Right lobe of liver (tissue), 6 donors: Measurements from ENCODE around the gene ZRANB1. TPM values are rescaled to one million over a fixed set of nuclear protein-coding genes. Genes with fewer than 3 reads are reported as not detected.

ENCODE experiments used
- ATAC-seq, 4 donors: fragments of 200-7000 bp; cut with Tn5 transposase; one replicate each; pipeline ENCODE4 v1.9.1; 2020; ENCODE audit warnings: mild to moderate bottlenecking in 4 of 4, moderate library complexity in 4 of 4
- DNase-seq, 3 donors: peaks; one replicate each; pipeline ENCODE4 v3.0.0-alpha.2; 2020
- H3K27ac ChIP-seq, 3 donors: fragments of 200-600 bp; one replicate each; pipeline ENCODE4 v1.8.0; 2022
- H3K27me3 ChIP-seq, 2 donors: fragments of 200-600 bp; one replicate each; pipeline ENCODE4 v1.8.0; 2022
- H3K36me3 ChIP-seq, 4 donors: fragments of 200-600 bp; sonication (generic) in 1 of 4; one replicate each; pipeline versions ENCODE4 v1.5.1 to v1.8.0; 2017 to 2022; ENCODE audit warnings: control low read depth in 1 of 4
- H3K4me1 ChIP-seq, 4 donors: fragments of 200-600 bp; sonication (generic) in 1 of 4; one replicate each; pipeline versions ENCODE4 v1.5.1 to v1.8.0; 2017 to 2022; ENCODE audit warnings: control low read depth in 1 of 4
- H3K4me3 ChIP-seq, 3 donors: fragments of 200-600 bp; one replicate each; pipeline ENCODE4 v1.8.0; 2022
- H3K9me3 ChIP-seq, 4 donors: fragments of 200-600 bp; sonication (generic) in 1 of 4; one replicate each; pipeline versions ENCODE4 v1.5.1 to v1.8.0; 2017 to 2022; ENCODE audit warnings: control low read depth in 1 of 4
- CTCF ChIP-seq, 4 donors: fragments of 200-600 bp in 3 of 4; fragments of 450-650 bp in 1 of 4; IDR thresholded peaks; one replicate each; pipeline versions ENCODE4 v1.5.1 to v1.8.0; 2016 to 2022; ENCODE audit warnings: antibody characterized with exemption in 4 of 4, mild to moderate bottlenecking in 2 of 4
- POLR2A ChIP-seq: fragments of 450-650 bp; IDR thresholded peaks from one replicate; pipeline ENCODE4 v1.6.1; 2017; ENCODE audit warnings: antibody characterized with exemption, mild to moderate bottlenecking
- WGBS: methylation state at CpG from one replicate; pipeline ENCODE4 v1.1.6; 2018; ENCODE audit warnings: low coverage, low lambda C conversion rate; ENCODE audit not compliant: insufficient coverage; ENCODE audit errors: missing lambda C conversion rate; 5-methylcytosine and 5-hydroxymethylcytosine counted together
- intact Hi-C, 2 donors: fragments of 100-400 bp; cut with DNase I; formaldehyde crosslinking; loops; one replicate each; pipeline versions ENCODE4 v1.11.2 to v1.14.1; 2022
- total RNA-seq, 6 experiments: library from RNA; depleted of rRNA in 2 of 6; stranded (reverse); fragments of >200 nt in 2 of 6; fragmentation: NEBNext Ultra II Directional in 3 of 6; extraction: Animal tissue kit (Norgen Biotek cat#: 25700) in 3 of 6; gene quantifications; one replicate each; pipeline versions ENCODE4 v1.1.0 to v1.2.4, GENCODE V29; 2016 to 2023
- donor health status: DM: no; HTN: yes; CAD: no.
- donor health status: DM: no; HTN: no; CAD: no.
- donor health status: DM: no; HTN: no; CAD: no.
- donor health status: DM: no; HTN: yes; CAD: no.
- donor health status: DM: no; HTN: yes; CAD: no.

Gene ZRANB1
- total RNA-seq, 6 experiments from 2014 or later, result 8.6 to 17.6 (median 11.6) TPM

GRCh38 chr10:125006188-125006680 lies 64.3 kb downstream of the ZRANB1 start:
- Histone ChIP-seq H3K36me3 (no peaks in the 10 kb centered on the region), H3K27ac (no peak overlapping the region), H3K9me3 (no peaks in the 10 kb centered on the region), H3K4me3 (no peak overlapping the region), H3K27me3 (no peaks in the 10 kb centered on the region), H3K4me1 (no peaks in the 10 kb centered on the region)
- DNase-seq (peak in 1 of 3 donors; percentile 33), ATAC-seq (no peak)
- intact Hi-C loops, result no loop called here
- TF ChIP-seq POLR2A (no peak), CTCF (IDR thresholded peaks at IDR 0.05) (no peak)
- 90% methylated on average over 7 of the region's 9 CpGs for WGBS

GRCh38 chr10:125006921-125007426 lies 65.1 kb downstream of the ZRANB1 start:
- no peaks in the 10 kb centered on the region for H3K9me3 ChIP-seq
- WGBS, result 79% methylated on average over 11 of the region's 19 CpGs
- TF ChIP-seq CTCF (IDR thresholded peaks at IDR 0.05) (no peak), POLR2A (no peak)
- no peaks in the 10 kb centered on the region for H3K36me3 ChIP-seq
- DNase-seq (peak in 1 of 3 donors; percentile 46), ATAC-seq (peak in 1 of 4 donors; percentile 20)
- H3K4me1 ChIP-seq, result no peaks in the 10 kb centered on the region
- intact Hi-C loops, result no loop called here
- no peaks in the 10 kb centered on the region for H3K27me3 ChIP-seq
- no peak overlapping the region for H3K27ac ChIP-seq
- H3K4me3 ChIP-seq, result no peak overlapping the region

- Histone ChIP-seq H3K4me3 (no peak overlapping the region), H3K27me3 (no peaks in the 10 kb centered on the region), H3K4me1 (no peaks in the 10 kb centered on the region), H3K27ac (no peak overlapping the region), H3K9me3 (no peaks in the 10 kb centered on the region), H3K36me3 (no peaks in the 10 kb centered on the region)
- ATAC-seq (no peak), DNase-seq (no peak)
- no peak for TF ChIP-seq CTCF (IDR thresholded peaks at IDR 0.05)
- TF ChIP-seq POLR2A, result no peak
- WGBS, result 92% methylated on average over 4 of the region's 6 CpGs
- intact Hi-C loops, result no loop called here
Measured at GRCh38 chr10:125007436-125007835, 65.5 kb downstream of the ZRANB1 start.

GRCh38 chr10:125008689-125009638 lies 67.0 kb downstream of the ZRANB1 start:
- intact Hi-C loops, result no loop called here
- WGBS, result 76% methylated on average over 12 of the region's 22 CpGs
- Histone ChIP-seq H3K4me3 (no peak overlapping the region), H3K27ac (no peak overlapping the region), H3K4me1 (no peaks in the 10 kb centered on the region), H3K27me3 (no peaks in the 10 kb centered on the region), H3K36me3 (no peaks in the 10 kb centered on the region), H3K9me3 (no peaks in the 10 kb centered on the region)
- no peak for ATAC-seq
- TF ChIP-seq CTCF (IDR thresholded peaks at IDR 0.05) (no peak), POLR2A (no peak)
- DNase-seq, result peak in 1 of 3 donors; percentile 40
